Measurements from ENCODE around the gene CXorf38. TPM values are rescaled to one million over a fixed set of nuclear protein-coding genes. Genes with fewer than 3 reads are reported as not detected.

Gene CXorf38
- total RNA-seq, 2 donors from 2014 or later = 20.3 to 26.0 TPM

- Mint-ChIP-seq H3K4me3 (no peak overlapping the region), H3K36me3 (peaks cover 17% of the 10 kb centered on the region)
Measured at GRCh38 chrX:40652664-40653063, 5.3 kb upstream of the CXorf38 start.

GRCh38 chrX:40651620-40652223 is 4.4 kb upstream of the CXorf38 start:
- Mint-ChIP-seq H3K36me3 (peaks cover 19% of the 10 kb centered on the region), H3K27ac (no peak overlapping the region), H3K4me1 (ENCODE audit: low read depth in 2 of 2) (peaks cover under 1 to 8% of the 10 kb centered on the region in 2 donors), H3K9me3 (no peaks in the 10 kb centered on the region), H3K27me3 (no peaks in the 10 kb centered on the region), H3K4me3 (no peak overlapping the region)
- peak; percentile 81 for DNase-seq (ENCODE audit: low spot score)
- no peak for ATAC-seq

More at GRCh38 chrX:40652664-40653063, 5.3 kb upstream of the CXorf38 start:
- Mint-ChIP-seq H3K27me3 (no peaks in the 10 kb centered on the region), H3K27ac (no peak overlapping the region), H3K4me1 (ENCODE audit: low read depth in 2 of 2) (peaks cover 0 to 5% of the 10 kb centered on the region in 2 donors), H3K9me3 (no peaks in the 10 kb centered on the region)
- no peak for ATAC-seq
- DNase-seq (ENCODE audit: low spot score) = no peak

DNA sequence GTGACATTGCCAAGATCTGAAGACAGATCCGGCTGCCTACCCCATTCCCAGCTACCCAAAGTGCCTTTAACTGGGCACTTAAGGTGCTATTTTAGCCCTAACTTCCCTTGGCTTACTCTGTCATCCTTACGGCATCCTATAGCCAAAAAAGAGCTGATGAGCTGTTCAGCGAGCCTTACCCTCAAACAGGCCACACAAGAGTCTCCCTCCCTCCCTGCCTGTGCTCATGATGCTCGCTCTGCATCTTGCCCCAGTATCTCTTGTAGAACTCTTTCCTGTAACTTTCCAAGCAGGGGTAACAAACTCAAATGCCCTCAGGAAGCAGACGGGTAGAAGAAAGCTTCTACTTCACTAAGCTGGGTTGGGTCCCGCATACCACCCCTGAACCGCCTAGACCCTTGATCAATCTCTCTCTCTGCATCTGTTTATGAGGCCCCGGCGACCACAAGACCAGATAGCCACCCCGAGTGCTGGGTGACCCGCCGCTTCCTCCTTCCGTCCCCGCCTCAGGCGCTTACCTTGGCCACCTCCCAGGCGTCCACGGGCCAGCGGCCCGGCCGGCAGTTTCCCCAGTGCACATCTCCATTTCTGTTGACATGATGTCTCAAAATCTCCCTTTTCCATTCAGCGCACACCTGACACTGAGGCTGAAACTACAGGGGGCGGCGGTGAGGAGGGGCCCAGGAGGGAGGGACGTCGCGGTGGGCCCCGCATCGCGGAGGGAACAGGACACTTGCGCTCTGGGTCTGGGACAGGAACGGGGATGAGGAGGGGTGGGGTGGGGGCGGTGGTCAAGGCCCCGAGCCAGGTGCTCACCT is 663 bp downstream of the CXorf38 start:
- peak; percentile 59 to 69 for ATAC-seq

GRCh38 chrX:40644821-40645358 is 2.5 kb downstream of the CXorf38 start:
- H3K36me3 Mint-ChIP-seq = peaks cover 26% of the 10 kb centered on the region
- no peaks in the 10 kb centered on the region for H3K27me3 Mint-ChIP-seq
- DNase-seq (ENCODE audit: low spot score) = peak; percentile 72
- peaks cover 35 to 37% of the 10 kb centered on the region in 2 donors for H3K4me1 Mint-ChIP-seq (ENCODE audit: low read depth in 2 of 2)
- peak; percentile 66 to 74 for ATAC-seq
- H3K27ac Mint-ChIP-seq = peak overlapping the region; percentile 91 to 94
- peak overlapping the region; percentile 95 for H3K4me3 Mint-ChIP-seq
- H3K9me3 Mint-ChIP-seq = no peaks in the 10 kb centered on the region

More for the DNA sequence above, 663 bp downstream of the CXorf38 start:
- no peak for DNase-seq (ENCODE audit: low spot score)
- Mint-ChIP-seq H3K4me3 (peak overlapping the region; percentile 90), H3K27ac (peak overlapping the region; percentile 96 to 97), H3K27me3 (no peaks in the 10 kb centered on the region), H3K4me1 (ENCODE audit: low read depth in 2 of 2) (peaks cover 34 to 37% of the 10 kb centered on the region in 2 donors), H3K36me3 (peaks cover 29% of the 10 kb centered on the region), H3K9me3 (no peaks in the 10 kb centered on the region)

DNA sequence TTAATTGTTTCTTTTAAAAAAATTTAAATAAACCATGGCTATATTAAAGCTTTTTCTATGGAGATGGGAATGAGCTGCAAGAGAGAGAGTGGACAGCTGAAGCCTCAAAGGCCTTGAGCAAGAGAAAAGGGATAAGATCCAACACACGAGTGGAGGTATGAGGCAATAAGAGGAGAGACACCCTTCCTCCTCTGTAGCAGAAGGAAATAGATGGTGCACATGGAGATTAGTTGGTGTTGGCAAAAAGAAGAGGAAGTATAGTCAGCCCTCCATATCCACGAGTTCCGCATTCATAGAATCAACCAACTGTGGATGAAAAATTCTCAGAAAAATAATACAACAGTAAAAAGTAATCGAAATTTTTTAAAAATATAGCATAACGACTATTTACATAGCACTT is 3.2 kb downstream of the CXorf38 start:
- Mint-ChIP-seq H3K4me1 (ENCODE audit: low read depth in 2 of 2) (peaks cover 35 to 37% of the 10 kb centered on the region in 2 donors), H3K27ac (peak overlapping the region; percentile 91 to 94), H3K4me3 (peak overlapping the region; percentile 95), H3K27me3 (no peaks in the 10 kb centered on the region), H3K9me3 (no peaks in the 10 kb centered on the region), H3K36me3 (peaks cover 24% of the 10 kb centered on the region)
- ATAC-seq (no peak), DNase-seq (ENCODE audit: low spot score) (no peak)

DNA sequence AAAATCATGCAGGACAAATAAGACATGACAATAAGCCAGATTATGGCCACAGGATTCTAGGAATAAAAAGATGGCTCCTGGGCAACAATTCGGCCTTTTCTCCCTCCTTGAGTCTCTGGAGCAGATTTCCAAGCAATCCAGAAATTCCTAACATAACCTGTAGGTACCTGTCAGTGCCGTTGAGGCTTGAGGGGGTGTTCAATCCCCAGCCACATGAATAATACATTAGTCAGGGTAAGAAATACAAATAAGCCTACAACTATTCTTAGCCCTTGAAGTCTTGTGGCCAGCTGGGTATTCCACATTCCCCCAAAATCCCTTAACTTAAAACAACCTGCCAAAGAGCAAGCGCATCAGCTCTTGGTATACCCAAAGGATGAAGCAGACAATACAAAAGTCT is 9.7 kb downstream of the CXorf38 start:
- no peak for ATAC-seq
- H3K4me3 Mint-ChIP-seq = no peak overlapping the region
- H3K4me1 Mint-ChIP-seq (ENCODE audit: low read depth in 2 of 2) = peaks cover 26 to 27% of the 10 kb centered on the region in 2 donors
- no peak overlapping the region for H3K27ac Mint-ChIP-seq
- no peaks in the 10 kb centered on the region for H3K9me3 Mint-ChIP-seq
- H3K36me3 Mint-ChIP-seq = peaks cover 37% of the 10 kb centered on the region
- DNase-seq (ENCODE audit: low spot score) = no peak
- H3K27me3 Mint-ChIP-seq = no peaks in the 10 kb centered on the region

GRCh38 chrX:40632199-40632598 is 15.2 kb downstream of the CXorf38 start:
- no peak for ATAC-seq
- no peak overlapping the region for H3K4me3 Mint-ChIP-seq
- H3K27ac Mint-ChIP-seq = no peak overlapping the region
- H3K9me3 Mint-ChIP-seq = no peaks in the 10 kb centered on the region
- H3K4me1 Mint-ChIP-seq (ENCODE audit: low read depth in 2 of 2) = peaks cover 22 to 23% of the 10 kb centered on the region in 2 donors
- no peak for DNase-seq (ENCODE audit: low spot score)
- H3K36me3 Mint-ChIP-seq = peaks cover 33% of the 10 kb centered on the region
- no peaks in the 10 kb centered on the region for H3K27me3 Mint-ChIP-seq

DNA sequence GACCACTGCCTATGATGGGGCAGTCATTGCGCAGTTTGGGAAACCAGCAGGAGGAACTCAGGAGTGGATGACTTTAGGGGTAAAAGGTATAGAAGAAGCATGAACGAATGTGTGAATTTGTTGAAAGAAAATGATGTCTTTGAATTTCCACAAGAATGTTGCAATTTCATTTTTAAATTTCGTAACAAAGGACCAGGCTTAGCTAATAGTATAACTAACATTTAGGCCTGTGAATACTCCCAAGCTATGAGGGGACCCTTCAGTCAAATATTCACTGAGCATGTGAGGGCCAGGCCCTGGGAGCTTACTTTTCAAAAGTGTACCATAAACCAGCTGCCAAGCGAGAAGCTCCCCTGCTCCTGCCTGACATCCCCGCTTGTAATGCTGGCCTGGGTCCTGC is 18.9 kb downstream of the CXorf38 start:
- no peak overlapping the region for H3K4me3 Mint-ChIP-seq
- DNase-seq (ENCODE audit: low spot score) (no peak), ATAC-seq (no peak)
- H3K27me3 Mint-ChIP-seq = no peaks in the 10 kb centered on the region
- peak overlapping the region; percentile 21 to 66 for H3K27ac Mint-ChIP-seq
- peaks cover 13% of the 10 kb centered on the region for H3K36me3 Mint-ChIP-seq
- peaks cover 13 to 21% of the 10 kb centered on the region in 2 donors for H3K4me1 Mint-ChIP-seq (ENCODE audit: low read depth in 2 of 2)
- no peaks in the 10 kb centered on the region for H3K9me3 Mint-ChIP-seq

GRCh38 chrX:40625294-40625693 is 22.1 kb downstream of the CXorf38 start:
- Mint-ChIP-seq H3K9me3 (no peaks in the 10 kb centered on the region), H3K4me3 (no peak overlapping the region), H3K27me3 (no peaks in the 10 kb centered on the region), H3K36me3 (no peaks in the 10 kb centered on the region), H3K4me1 (ENCODE audit: low read depth in 2 of 2) (peaks cover 0 to 14% of the 10 kb centered on the region in 2 donors), H3K27ac (no peak overlapping the region)
- ATAC-seq (no peak), DNase-seq (ENCODE audit: low spot score) (no peak)

GRCh38 chrX:40623665-40624064 is 23.7 kb downstream of the CXorf38 start:
- Mint-ChIP-seq H3K9me3 (no peaks in the 10 kb centered on the region), H3K4me3 (no peak overlapping the region), H3K27ac (no peak overlapping the region), H3K27me3 (no peaks in the 10 kb centered on the region), H3K4me1 (ENCODE audit: low read depth in 2 of 2) (peaks cover 0 to 14% of the 10 kb centered on the region in 2 donors), H3K36me3 (no peaks in the 10 kb centered on the region)
- DNase-seq (ENCODE audit: low spot score) (no peak), ATAC-seq (no peak)

DNA sequence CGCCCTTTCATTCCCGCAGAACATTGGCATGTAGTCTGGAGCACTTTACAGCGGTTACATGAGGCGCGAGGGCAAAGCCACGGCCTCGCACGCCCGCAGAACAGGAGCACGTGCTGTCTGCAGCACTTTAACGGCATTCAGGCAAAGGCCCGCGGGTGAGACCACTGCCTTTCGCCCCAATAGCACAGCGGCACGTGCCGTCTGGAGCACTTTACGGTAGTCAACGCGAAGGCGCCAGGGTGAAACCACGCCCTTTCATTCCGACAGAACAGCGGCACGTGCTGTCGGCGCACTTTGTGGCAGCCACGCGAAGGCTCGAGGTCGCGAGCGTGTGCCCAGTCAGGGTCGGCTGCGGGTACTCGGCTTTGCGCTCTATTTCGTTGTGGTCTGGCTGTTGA is 24.2 kb downstream of the CXorf38 start, which contains the start of gene MPC1L:
MPC1L (plus strand) TSS at position 290 of the 398 bp plus-strand sequence. CDS start 138 bp downstream, outside the sequence.
- Mint-ChIP-seq H3K4me1 (ENCODE audit: low read depth in 2 of 2) (peaks cover 0 to 11% of the 10 kb centered on the region in 2 donors), H3K27ac (no peak within 1 kb of the TSS), H3K4me3 (no peak within 1 kb of the TSS), H3K36me3 (no peaks in the 10 kb centered on the region), H3K9me3 (no peaks in the 10 kb centered on the region), H3K27me3 (no peaks in the 10 kb centered on the region)
- DNase-seq (ENCODE audit: low spot score) (no peak), ATAC-seq (no peak)

DNA sequence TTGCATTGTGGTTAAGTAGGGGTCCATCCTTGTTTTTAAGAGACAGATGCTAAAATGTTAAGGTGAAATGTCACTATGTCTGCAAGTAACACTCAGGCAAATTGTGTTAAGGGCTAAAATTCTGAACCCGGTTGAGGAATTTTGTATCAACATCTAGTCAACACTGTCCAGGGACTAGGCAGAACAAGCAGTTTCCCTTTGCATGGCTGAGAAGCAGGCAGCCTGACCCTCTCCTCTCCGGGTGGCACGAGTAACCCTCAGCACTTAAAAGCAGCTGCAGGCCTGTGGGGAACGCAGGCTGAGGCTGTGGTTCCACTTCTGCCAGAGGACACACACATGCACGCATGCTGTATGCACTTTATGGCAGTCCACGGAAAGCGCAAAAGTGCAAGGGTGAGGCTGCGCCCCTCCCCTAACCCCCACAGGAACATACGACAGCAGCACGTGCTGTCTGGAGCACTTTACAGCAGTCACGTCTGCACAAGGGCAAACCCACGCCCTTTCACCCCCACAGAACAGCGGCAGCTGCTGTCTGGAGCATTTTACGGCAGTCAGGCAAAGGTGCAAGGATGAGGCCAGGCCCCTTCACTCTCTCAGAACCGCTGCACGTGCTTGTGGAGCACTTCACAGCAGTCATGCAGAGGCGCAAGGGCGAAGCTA is 24.8 kb downstream of the CXorf38 start:
- no peaks in the 10 kb centered on the region for H3K27me3 Mint-ChIP-seq
- DNase-seq (ENCODE audit: low spot score) (no peak), ATAC-seq (peak in 1 of 2 donors; percentile 15)
- H3K4me3 Mint-ChIP-seq = no peak overlapping the region
- H3K27ac Mint-ChIP-seq = no peak overlapping the region
- no peaks in the 10 kb centered on the region for H3K36me3 Mint-ChIP-seq
- H3K9me3 Mint-ChIP-seq = no peaks in the 10 kb centered on the region
- peaks cover 0 to 5% of the 10 kb centered on the region in 2 donors for H3K4me1 Mint-ChIP-seq (ENCODE audit: low read depth in 2 of 2)

- ATAC-seq = no peak
- no peaks in the 10 kb centered on the region for H3K4me1 Mint-ChIP-seq (ENCODE audit: low read depth in 2 of 2)
- peaks cover 0 to 2% of the 10 kb centered on the region in 2 donors for H3K27me3 Mint-ChIP-seq
- no peak for DNase-seq (ENCODE audit: low spot score)
- no peak overlapping the region for H3K4me3 Mint-ChIP-seq
- H3K27ac Mint-ChIP-seq = no peak overlapping the region
- H3K36me3 Mint-ChIP-seq = no peaks in the 10 kb centered on the region
- H3K9me3 Mint-ChIP-seq = no peaks in the 10 kb centered on the region
Measured at GRCh38 chrX:40617566-40617965, 29.8 kb downstream of the CXorf38 start.

Measured in natural killer cell treated with Interleukin-12 subunit alpha and Interleukin-12 subunit beta and Interleukin-15 and Interleukin-18, amount 100 ng/mL, for 72 hours (primary cell).